DOHH2 (cell line): ENCODE data around the gene RUNX2.

Source experiments
- H3F3A ChIP-seq: fragments of 200-600 bp; sonication (generic), shearing (Covaris generic); 2 replicates; pipeline ENCODE4 v1.6.0; 2016; ENCODE audit warnings: antibody characterized with exemption, mild to moderate bottlenecking; ENCODE audit not compliant: control insufficient read depth, insufficient read depth
- H3K27ac ChIP-seq: fragments of 200-600 bp; sonication (generic); 2 replicates; pipeline ENCODE4 v1.5.1; 2014; ENCODE audit warnings: low read depth, mild to moderate bottlenecking, low read length, moderate library complexity
- H3K27me3 ChIP-seq: fragments of 200-600 bp; sonication (generic); 2 replicates; pipeline ENCODE4 v1.6.1; 2014; ENCODE audit warnings: mild to moderate bottlenecking, low read length, mixed read lengths; ENCODE audit not compliant: control insufficient read depth
- H3K36me3 ChIP-seq: fragments of 200-600 bp; sonication (generic); 2 replicates; pipeline ENCODE4 v1.6.1; 2014; ENCODE audit warnings: mild to moderate bottlenecking, low read length, moderate library complexity, mixed read lengths; ENCODE audit not compliant: control insufficient read depth
- H3K4me1 ChIP-seq: fragments of 200-600 bp; sonication (generic); 2 replicates; pipeline ENCODE4 v1.6.1; 2014; ENCODE audit warnings: mild to moderate bottlenecking, low read length, mixed read lengths; ENCODE audit not compliant: control insufficient read depth
- H3K4me2 ChIP-seq: fragments of 200-600 bp; sonication (generic); 2 replicates; pipeline ENCODE4 v1.6.0; 2014; ENCODE audit warnings: mild to moderate bottlenecking, low read length, moderate library complexity
- H3K4me3 ChIP-seq: fragments of 200-600 bp; sonication (generic); 2 replicates; pipeline ENCODE4 v1.5.1; 2014; ENCODE audit warnings: mild to moderate bottlenecking, low read length, mixed read lengths
- H3K79me2 ChIP-seq: fragments of 200-600 bp; sonication (generic); 2 replicates; pipeline ENCODE4 v1.6.1; 2014; ENCODE audit warnings: mild to moderate bottlenecking, low read length, mixed read lengths; ENCODE audit not compliant: control insufficient read depth
- H3K9me2 ChIP-seq: fragments of 200-600 bp; sonication (generic); replicated peaks from 2 replicates; pipeline ENCODE4 v1.6.1; 2014; ENCODE audit warnings: mild to moderate bottlenecking, low read length, mixed read lengths; ENCODE audit not compliant: control insufficient read depth
- H3K9me3 ChIP-seq: fragments of 200-600 bp; sonication (generic); 2 replicates; pipeline ENCODE4 v1.6.1; 2014; ENCODE audit warnings: antibody characterized with exemption, low read length, mixed read lengths; ENCODE audit not compliant: control insufficient read depth, insufficient read depth
- H4K20me1 ChIP-seq: fragments of 200-600 bp; sonication (generic); 2 replicates; pipeline ENCODE4 v1.6.0; 2014; ENCODE audit warnings: low read depth, mild to moderate bottlenecking, antibody characterized with exemption, low read length, moderate library complexity; ENCODE audit not compliant: control insufficient read depth, insufficient read depth
- EZH2phosphoT487 ChIP-seq: fragments of 200-600 bp; sonication (generic); IDR thresholded peaks from 2 replicates; pipeline ENCODE4 v1.6.1; 2017; ENCODE audit warnings: borderline replicate concordance, mild to moderate bottlenecking, antibody characterized with exemption, low read length, moderate library complexity, mixed read lengths
- TF ChIP-seq, protein P1 (sequence below): fragments of 200-600 bp; sonication (generic); IDR thresholded peaks from one replicate; pipeline ENCODE4 v1.5.1; 2014; ENCODE audit warnings: antibody characterized with exemption, mild to moderate bottlenecking, low read depth, low read length; ENCODE audit not compliant: poor library complexity, severe bottlenecking

The RUNX2 gene

DNA sequence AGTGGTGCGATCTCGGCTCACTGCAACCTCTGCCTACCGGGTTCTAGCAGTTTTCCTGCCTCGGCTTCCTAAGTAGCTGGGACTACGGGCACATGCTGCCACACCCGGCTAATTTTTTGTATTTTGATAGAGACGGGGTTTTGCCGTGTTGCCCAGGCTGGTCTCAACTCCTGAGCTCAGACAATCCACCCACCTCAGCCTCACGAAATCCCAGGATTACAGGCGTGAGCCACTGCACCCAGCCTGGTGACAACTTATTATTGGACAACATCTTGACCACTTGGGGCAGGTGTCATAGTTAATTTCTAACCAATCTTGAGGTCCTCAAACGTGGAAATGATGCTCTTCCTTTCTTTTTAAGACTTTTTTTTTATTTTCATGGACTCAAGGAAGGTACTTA, 383.9 kb downstream of the RUNX2 start:
- H3K4me1 ChIP-seq = peaks cover 32% of the 10 kb centered on the region
- H3K4me3 ChIP-seq = no peak overlapping the region
- no peak for TF ChIP-seq EZH2phosphoT487
- TF ChIP-seq, protein P1, sequence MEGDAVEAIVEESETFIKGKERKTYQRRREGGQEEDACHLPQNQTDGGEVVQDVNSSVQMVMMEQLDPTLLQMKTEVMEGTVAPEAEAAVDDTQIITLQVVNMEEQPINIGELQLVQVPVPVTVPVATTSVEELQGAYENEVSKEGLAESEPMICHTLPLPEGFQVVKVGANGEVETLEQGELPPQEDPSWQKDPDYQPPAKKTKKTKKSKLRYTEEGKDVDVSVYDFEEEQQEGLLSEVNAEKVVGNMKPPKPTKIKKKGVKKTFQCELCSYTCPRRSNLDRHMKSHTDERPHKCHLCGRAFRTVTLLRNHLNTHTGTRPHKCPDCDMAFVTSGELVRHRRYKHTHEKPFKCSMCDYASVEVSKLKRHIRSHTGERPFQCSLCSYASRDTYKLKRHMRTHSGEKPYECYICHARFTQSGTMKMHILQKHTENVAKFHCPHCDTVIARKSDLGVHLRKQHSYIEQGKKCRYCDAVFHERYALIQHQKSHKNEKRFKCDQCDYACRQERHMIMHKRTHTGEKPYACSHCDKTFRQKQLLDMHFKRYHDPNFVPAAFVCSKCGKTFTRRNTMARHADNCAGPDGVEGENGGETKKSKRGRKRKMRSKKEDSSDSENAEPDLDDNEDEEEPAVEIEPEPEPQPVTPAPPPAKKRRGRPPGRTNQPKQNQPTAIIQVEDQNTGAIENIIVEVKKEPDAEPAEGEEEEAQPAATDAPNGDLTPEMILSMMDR = no peak
- no peaks in the 10 kb centered on the region for H4K20me1 ChIP-seq
- no peaks in the 10 kb centered on the region for H3K36me3 ChIP-seq
- H3K4me2 ChIP-seq = no peak overlapping the region
- H3K79me2 ChIP-seq = no peaks in the 10 kb centered on the region
- H3K27ac ChIP-seq = no peak overlapping the region
- no peaks in the 10 kb centered on the region for H3K9me2 ChIP-seq
- H3K27me3 ChIP-seq = no peaks in the 10 kb centered on the region; the same call in 1 of the 2 replicates
- no peaks in the 10 kb centered on the region for H3K9me3 ChIP-seq
- no peaks in the 10 kb centered on the region for H3F3A ChIP-seq

DNA sequence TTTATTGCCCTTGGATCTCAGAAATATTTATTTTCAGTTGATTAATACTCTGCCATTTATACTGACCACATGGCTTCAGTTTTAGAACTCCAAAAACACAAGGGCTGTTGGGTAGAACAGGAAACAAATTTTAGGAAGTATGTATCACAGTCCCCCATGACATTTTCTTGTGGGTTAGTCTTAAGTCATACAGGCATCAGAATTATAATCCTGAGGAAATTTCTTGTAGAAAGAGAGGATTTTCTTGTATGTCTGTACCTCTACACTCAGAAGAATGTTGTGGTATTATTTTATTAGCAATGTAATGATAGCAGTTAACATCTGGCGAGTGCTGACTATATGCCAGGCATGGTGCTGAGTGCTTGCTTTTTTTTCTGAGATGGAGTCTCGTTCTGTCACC, 384.7 kb downstream of the RUNX2 start:
- peaks cover 33% of the 10 kb centered on the region for H3K4me1 ChIP-seq
- H3K27me3 ChIP-seq = no peaks in the 10 kb centered on the region; the same call in 1 of the 2 replicates
- H3K9me2 ChIP-seq = no peaks in the 10 kb centered on the region
- no peak for TF ChIP-seq EZH2phosphoT487
- TF ChIP-seq, protein P1 = no peak
- no peak overlapping the region for H3K27ac ChIP-seq
- no peaks in the 10 kb centered on the region for H3K9me3 ChIP-seq
- no peaks in the 10 kb centered on the region for H3K36me3 ChIP-seq
- H3K79me2 ChIP-seq = no peaks in the 10 kb centered on the region
- no peaks in the 10 kb centered on the region for H4K20me1 ChIP-seq
- no peak overlapping the region for H3K4me2 ChIP-seq
- no peak overlapping the region for H3K4me3 ChIP-seq
- H3F3A ChIP-seq = no peaks in the 10 kb centered on the region
